Measurements from ENCODE around the gene LRRC58.

DNA sequence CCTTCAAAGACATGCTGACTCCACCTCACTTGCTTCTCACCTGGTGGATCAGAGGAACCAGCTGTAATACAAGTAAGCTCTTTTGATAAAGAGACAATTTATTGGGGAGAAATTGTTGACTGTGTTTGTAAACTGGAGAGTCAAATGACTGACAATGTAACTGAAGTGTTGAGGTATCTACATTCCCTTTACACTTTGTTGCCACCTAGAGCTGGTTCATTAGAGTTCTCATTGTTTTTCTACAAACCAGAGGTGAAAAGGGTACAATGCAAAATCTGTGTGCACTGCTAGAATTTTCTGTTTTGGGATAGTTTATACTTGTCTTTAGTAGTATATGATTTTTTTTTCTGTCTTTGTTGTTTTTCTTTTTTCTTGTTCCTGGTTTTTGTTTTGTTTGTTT lies 8.7 kb upstream of the LRRC58 start:
- TF ChIP-seq POLR2A (IDR thresholded peaks at IDR 0.05) (no peak), CTCF (IDR thresholded peaks at IDR 0.05) (no peak)
